ENCODE measurements around the gene ZSWIM1. TPM values are rescaled to one million over a fixed set of nuclear protein-coding genes. Genes with fewer than 3 reads are reported as not detected.

The ZSWIM1 gene
- total RNA-seq, 1 experiment from 2014 or later: 17.4 TPM

- ATAC-seq (peak; percentile 91), DNase-seq (ENCODE audit: low spot score) (peak; percentile 100)
- ChIA-PET CTCF (interaction anchor here (0.6 to 2.7 kb wide), 7 partner anchors 20 to 189 kb away, joined by 4 to 13 read pairs (median 4); partner anchors contain the start of genes NEURL2 and PCIF1), POLR2A (interaction anchor here (0.6 to 3.1 kb wide), 11 partner anchors 9 to 513 kb away, joined by 3 to 43 read pairs (median 3); partner anchors contain the start of genes PCIF1 and ZSWIM1)
- TF ChIP-seq SP1 (CRISPR knock-in tag; conservative IDR thresholded peaks at IDR 0.05): peak; percentile 73
- TF ChIP-seq SMAD3 (CRISPR knock-in tag; IDR thresholded peaks at IDR 0.05; ENCODE audit: borderline replicate concordance): 0 out of 2 replicates have a peak, but pooled peaks have one; percentile 5
- 0 out of 2 replicates have a peak, but pooled peaks have one; percentile 16 for TF ChIP-seq ETV6 (CRISPR knock-in tag; IDR thresholded peaks at IDR 0.05)
- TF ChIP-seq ELF4 (CRISPR knock-in tag; IDR thresholded peaks at IDR 0.05; ENCODE audit: low read depth): no peak
- TF ChIP-seq E2F1 (CRISPR knock-in tag; IDR thresholded peaks at IDR 0.05): no peak
- peak overlapping the region; percentile 87; the same call in 1 of the 2 replicates for H3K27ac Mint-ChIP-seq
- no peaks in the 10 kb centered on the region for H3K9me3 Mint-ChIP-seq
- H3K4me3 Mint-ChIP-seq: peak overlapping the region; percentile 85
- H3K36me3 Mint-ChIP-seq: peaks cover 31% of the 10 kb centered on the region
- peaks cover 14% of the 10 kb centered on the region for H3K4me1 Mint-ChIP-seq
- no peaks in the 10 kb centered on the region for H3K27me3 Mint-ChIP-seq (ENCODE audit: low read depth)
Measured at GRCh38 chr20:45910670-45911485, 29.9 kb downstream of the ZSWIM1 start.

GRCh38 chr20:45911486-45912343 is 30.7 kb downstream of the ZSWIM1 start, which contains the start of gene PLTP:
Gene PLTP, minus strand, starts transcription at chr20:45912155. Its CDS starts 703 bp downstream, at chr20:45911452.
- ChIA-PET CTCF (interaction anchor here (0.6 to 2.7 kb wide), 6 partner anchors 21 to 188 kb away, joined by 3 to 13 read pairs (median 4); partner anchors contain the start of gene NEURL2), POLR2A (interaction anchor here (0.6 to 3.1 kb wide), 9 partner anchors 21 to 1276 kb away, joined by 3 to 43 read pairs (median 3); partner anchors contain the start of genes CTSA, NEURL2, PCIF1 and ZSWIM1)
- H3K36me3 Mint-ChIP-seq: peaks cover 25% of the 10 kb centered on the region
- peak within 1 kb of the TSS; percentile 85 for H3K4me3 Mint-ChIP-seq
- H3K4me1 Mint-ChIP-seq: peaks cover 14% of the 10 kb centered on the region
- no peaks in the 10 kb centered on the region for H3K9me3 Mint-ChIP-seq
- peak; percentile 75 for DNase-seq (ENCODE audit: low spot score)
- 0 out of 2 replicates have a peak, but pooled peaks cover 3% of the 10 kb centered on the region for H3K27me3 Mint-ChIP-seq (ENCODE audit: low read depth)
- H3K27ac Mint-ChIP-seq: peak within 1 kb of the TSS; percentile 87
- peak; percentile 41 for ATAC-seq
- TF ChIP-seq ZBTB43 (CRISPR knock-in tag; IDR thresholded peaks at IDR 0.05): no peak
- TF ChIP-seq MYBL2 (CRISPR knock-in tag; IDR thresholded peaks at IDR 0.05): 0 out of 2 replicates have a peak, but pooled peaks have one; percentile 51
- 0 out of 2 replicates have a peak, but pooled peaks have one; percentile 17 for TF ChIP-seq FOXK1 (CRISPR knock-in tag; IDR thresholded peaks at IDR 0.05)
- no peak for TF ChIP-seq ELF4 (CRISPR knock-in tag; IDR thresholded peaks at IDR 0.05; ENCODE audit: low read depth)
- TF ChIP-seq ZSCAN18 (CRISPR knock-in tag; IDR thresholded peaks at IDR 0.05): no peak
- TF ChIP-seq CREM (CRISPR knock-in tag; IDR thresholded peaks at IDR 0.05): 0 out of 2 replicates have a peak, but pooled peaks have one; percentile 42
- TF ChIP-seq USF2 (CRISPR knock-in tag; IDR thresholded peaks at IDR 0.05): peak; percentile 89
- TF ChIP-seq CREB1 (CRISPR knock-in tag; IDR thresholded peaks at IDR 0.05): peak; percentile 28; the same call in 1 of the 2 replicates
- TF ChIP-seq JUN (CRISPR knock-in tag; IDR thresholded peaks at IDR 0.05): no peak
- peak; percentile 73; the same call in 1 of the 2 replicates for TF ChIP-seq ZNF281 (CRISPR knock-in tag; IDR thresholded peaks at IDR 0.05)
- no peak for TF ChIP-seq NFE2L1 (CRISPR knock-in tag; IDR thresholded peaks at IDR 0.05)
- TF ChIP-seq MXD4 (CRISPR knock-in tag; IDR thresholded peaks at IDR 0.05; ENCODE audit: borderline replicate concordance): no peak
- TF ChIP-seq TP53 (CRISPR knock-in tag; IDR thresholded peaks at IDR 0.05): no peak
- TF ChIP-seq ESRRA (CRISPR knock-in tag; IDR thresholded peaks at IDR 0.05; ENCODE audit: borderline replicate concordance): no peak
- 0 out of 2 replicates have a peak, but pooled peaks have one; percentile 20 for TF ChIP-seq GABPB1 (CRISPR knock-in tag; IDR thresholded peaks at IDR 0.05)
- TF ChIP-seq TEAD1 (CRISPR knock-in tag; IDR thresholded peaks at IDR 0.05): no peak; the same call in 1 of the 2 replicates
- no peak for TF ChIP-seq JAZF1 (CRISPR knock-in tag; IDR thresholded peaks at IDR 0.05)

Measured in WTC11 (cell line).